ENCODE data around the gene PKM.

PKM gene

GRCh38 chr15:72235298-72235697 lies 4.3 kb upstream of the PKM start:
- DNase-seq (ENCODE audit: low spot score), result no peak

- DNase-seq (ENCODE audit: low spot score), result no peak
These were observed 2.8 kb upstream of the PKM start for GRCh38 chr15:72233769-72234168.

GRCh38 chr15:72231833-72232478 lies 966 bp upstream of the PKM start:
- peak; percentile 43 for DNase-seq (ENCODE audit: low spot score)

- DNase-seq (ENCODE audit: low spot score), result peak; percentile 80
These were observed 559 bp downstream of the PKM start for GRCh38 chr15:72230197-72231065.

GRCh38 chr15:72229947-72230196 lies 1.1 kb downstream of the PKM start:
- no peak for DNase-seq (ENCODE audit: low spot score)

- DNase-seq (ENCODE audit: low spot score), result no peak
These were observed 1.7 kb downstream of the PKM start for GRCh38 chr15:72229076-72229946.

GRCh38 chr15:72227720-72228119 lies 3.3 kb downstream of the PKM start:
- no peak for DNase-seq (ENCODE audit: low spot score)

- DNase-seq (ENCODE audit: low spot score), result no peak
These were observed 3.8 kb downstream of the PKM start for GRCh38 chr15:72227192-72227586.

- no peak for DNase-seq (ENCODE audit: low spot score)
These were observed 7.7 kb downstream of the PKM start for GRCh38 chr15:72223278-72223677.

GRCh38 chr15:72222393-72222792 lies 8.6 kb downstream of the PKM start:
- no peak for DNase-seq (ENCODE audit: low spot score)

GRCh38 chr15:72220687-72221086 lies 10.3 kb downstream of the PKM start:
- no peak for DNase-seq (ENCODE audit: low spot score)

GRCh38 chr15:72217216-72217615 lies 13.8 kb downstream of the PKM start:
- DNase-seq (ENCODE audit: low spot score), result no peak

GRCh38 chr15:72216079-72216478 lies 14.9 kb downstream of the PKM start:
- no peak for DNase-seq (ENCODE audit: low spot score)

- DNase-seq (ENCODE audit: low spot score), result no peak
These were observed 23.4 kb downstream of the PKM start for GRCh38 chr15:72207558-72208085.

- no peak for DNase-seq (ENCODE audit: low spot score)
These were observed 24.4 kb downstream of the PKM start for GRCh38 chr15:72206677-72207000.

- no peak for DNase-seq (ENCODE audit: low spot score)
These were observed 24.9 kb downstream of the PKM start for GRCh38 chr15:72205896-72206676.

GRCh38 chr15:72205273-72205672 lies 25.7 kb downstream of the PKM start:
- no peak for DNase-seq (ENCODE audit: low spot score)

GRCh38 chr15:72203507-72203837 lies 27.5 kb downstream of the PKM start:
- no peak for DNase-seq (ENCODE audit: low spot score)

- no peak for DNase-seq (ENCODE audit: low spot score)
These were observed 28.0 kb downstream of the PKM start for GRCh38 chr15:72202801-72203506.

GRCh38 chr15:72202302-72202701 lies 28.7 kb downstream of the PKM start:
- DNase-seq (ENCODE audit: low spot score), result no peak

GRCh38 chr15:72201391-72201921 lies 29.5 kb downstream of the PKM start:
- DNase-seq (ENCODE audit: low spot score), result no peak

Measured in iPS-NIHi11 (cell line).